HG03457 (cell line): ENCODE measurements around the gene CDAN1.
"Not testable (repeated sequence)": the region's sequence is repeated elsewhere in the genome, so short reads cannot be mapped to it uniquely, and the experiment has no call there.

Experiments used
- ATAC-seq: cut with Tn5 transposase; IDR thresholded peaks from one replicate; pipeline ENCODE4 v1.9.1; 2021; ENCODE audit warnings: moderate number of reproducible peaks; ENCODE audit not compliant: unreplicated experiment

The CDAN1 gene

GRCh38 chr15:42710662-42711061, 26.3 kb downstream of the CDAN1 start:
- ATAC-seq, result no peak

GRCh38 chr15:42707873-42708544, 28.9 kb downstream of the CDAN1 start:
- no peak for ATAC-seq

GRCh38 chr15:42707068-42707467, 29.9 kb downstream of the CDAN1 start:
- no peak for ATAC-seq

DNA sequence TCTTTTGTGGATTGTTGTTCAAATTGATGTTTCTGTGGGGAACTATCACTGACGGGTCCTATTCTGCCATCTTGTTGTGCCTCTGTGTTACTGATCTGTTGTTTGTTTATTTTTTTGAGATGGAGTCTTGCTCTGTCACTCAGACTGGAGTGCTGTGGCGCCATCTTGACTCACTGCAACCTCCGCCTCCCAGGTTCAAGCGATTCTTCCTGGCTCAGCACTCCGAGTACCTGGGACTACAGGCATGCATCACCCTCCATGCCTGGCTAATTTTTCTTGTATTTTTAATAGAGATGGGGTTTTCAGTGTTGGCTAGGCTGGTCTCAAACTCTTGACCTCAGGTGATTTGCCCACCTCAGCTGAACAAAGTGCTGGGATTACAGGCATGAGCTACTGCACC, 31.6 kb downstream of the CDAN1 start:
- no peak for ATAC-seq

DNA sequence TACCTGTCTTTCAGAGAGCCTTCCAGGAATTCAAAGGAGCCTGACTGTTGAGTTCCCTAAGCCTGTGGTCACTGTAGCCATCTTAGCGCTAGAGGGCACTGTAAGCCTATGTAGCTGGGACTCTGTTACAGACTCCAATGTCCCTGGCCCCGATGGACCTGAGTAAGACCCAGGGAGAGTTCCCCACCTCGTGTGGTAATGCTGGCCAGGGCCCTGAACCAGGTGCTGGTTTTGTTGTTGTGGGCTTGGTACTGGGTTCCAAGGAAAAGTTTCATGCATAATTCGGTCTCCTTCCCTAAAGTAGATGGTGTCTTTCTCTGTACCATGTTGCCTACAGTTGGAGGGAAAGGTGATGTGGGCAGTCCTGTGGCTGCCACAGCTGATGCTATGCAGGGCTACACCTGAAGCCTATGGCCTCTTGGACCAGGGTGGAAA, 32.4 kb downstream of the CDAN1 start:
- ATAC-seq, result no peak

GRCh38 chr15:42696626-42697025, 40.3 kb downstream of the CDAN1 start:
- ATAC-seq, result no peak

DNA sequence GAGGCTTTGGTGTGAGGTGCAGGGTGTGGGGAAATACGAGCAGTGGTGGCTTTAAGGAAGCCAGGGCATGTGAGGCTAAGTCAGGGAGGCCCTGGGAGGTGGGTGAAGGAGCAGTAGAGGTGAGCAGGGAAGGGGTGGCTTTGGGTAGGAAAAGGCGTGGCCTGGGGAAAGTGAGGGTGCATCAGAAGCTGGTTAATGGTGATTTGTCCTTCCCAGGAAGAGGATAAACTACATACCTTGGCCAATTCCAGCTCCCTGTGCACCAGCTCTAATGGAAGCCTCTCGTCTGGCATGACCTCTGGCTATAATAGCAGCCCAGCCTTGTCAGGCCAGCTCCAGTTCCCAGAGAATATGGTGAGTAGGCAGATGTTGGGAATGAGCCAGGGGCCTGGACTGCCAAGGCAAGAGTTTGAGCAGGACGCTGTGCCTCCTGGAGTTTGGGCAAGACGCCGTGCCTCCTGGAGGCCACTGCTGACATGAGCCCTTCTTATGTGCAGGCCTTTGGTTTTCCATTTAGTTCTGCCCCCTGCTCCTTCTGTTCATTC, 41.3 kb downstream of the CDAN1 start:
- ATAC-seq, result no peak

DNA sequence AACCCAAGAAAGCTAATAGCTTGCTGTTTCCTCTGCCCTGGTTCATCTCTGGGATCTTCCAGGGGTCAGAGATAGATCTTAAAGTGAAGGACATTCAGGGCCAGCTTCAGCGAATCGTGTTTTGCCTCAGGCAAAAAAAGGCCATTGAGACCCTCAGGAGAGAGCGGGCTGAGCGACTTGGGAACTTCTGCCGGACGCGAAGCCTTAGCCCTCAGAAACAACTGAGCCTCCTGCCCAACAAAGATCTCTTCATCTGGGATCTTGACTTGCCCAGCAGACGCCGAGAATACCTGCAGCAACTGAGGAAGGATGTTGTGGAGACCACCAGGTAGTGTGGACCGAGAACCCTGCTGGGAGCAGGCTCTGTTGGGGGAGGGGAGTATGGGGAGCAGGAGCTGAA, 42.5 kb downstream of the CDAN1 start:
- ATAC-seq, result no peak

DNA sequence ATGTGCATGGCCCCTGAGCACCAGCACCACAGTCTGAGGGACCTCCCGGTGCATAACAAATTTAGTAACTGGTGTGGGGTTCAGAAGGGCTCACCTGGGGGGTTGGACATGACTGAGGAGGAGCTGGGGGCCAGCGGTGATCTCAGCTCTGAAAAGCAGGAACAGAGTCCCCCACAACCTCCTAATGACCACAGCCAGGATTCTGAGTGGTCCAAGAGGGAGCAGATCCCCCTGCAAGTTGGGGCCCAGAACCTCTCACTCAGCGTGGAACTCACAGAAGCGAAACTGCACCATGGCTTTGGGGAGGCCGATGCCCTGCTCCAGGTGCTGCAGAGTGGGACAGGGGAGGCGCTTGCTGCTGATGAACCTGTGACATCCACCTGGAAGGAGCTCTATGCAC, 43.0 kb downstream of the CDAN1 start:
- no peak for ATAC-seq

- no peak for ATAC-seq
These were observed 43.4 kb downstream of the CDAN1 start for GRCh38 chr15:42693496-42693895.

DNA sequence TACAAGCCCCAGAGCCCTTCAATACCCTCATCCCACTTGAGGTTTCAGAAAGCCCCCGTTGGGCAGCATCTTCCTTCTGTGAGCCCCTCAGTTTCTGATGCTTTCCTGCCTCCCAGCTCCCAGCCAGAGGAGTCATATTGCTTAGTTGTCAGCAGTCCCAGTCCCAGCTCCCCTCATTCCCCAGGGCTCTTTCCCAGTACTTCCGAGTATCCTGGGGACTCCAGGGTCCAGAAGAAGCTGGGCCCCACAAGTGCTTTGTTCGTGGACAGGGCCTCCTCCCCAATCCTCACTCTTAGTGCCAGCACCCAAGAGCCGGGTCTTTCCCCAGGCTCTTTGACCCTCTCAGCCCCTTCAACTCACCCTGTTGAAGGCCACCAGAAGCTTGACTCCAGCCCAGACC, 43.9 kb downstream of the CDAN1 start:
- no peak for ATAC-seq

GRCh38 chr15:42692536-42692935, 44.4 kb downstream of the CDAN1 start:
- no peak for ATAC-seq

- ATAC-seq, result no peak
These were observed 45.2 kb downstream of the CDAN1 start for GRCh38 chr15:42691770-42692169.

- no peak for ATAC-seq
These were observed 45.6 kb downstream of the CDAN1 start for GRCh38 chr15:42691308-42691707.

GRCh38 chr15:42688301-42688700, 48.6 kb downstream of the CDAN1 start:
- ATAC-seq, result no peak

DNA sequence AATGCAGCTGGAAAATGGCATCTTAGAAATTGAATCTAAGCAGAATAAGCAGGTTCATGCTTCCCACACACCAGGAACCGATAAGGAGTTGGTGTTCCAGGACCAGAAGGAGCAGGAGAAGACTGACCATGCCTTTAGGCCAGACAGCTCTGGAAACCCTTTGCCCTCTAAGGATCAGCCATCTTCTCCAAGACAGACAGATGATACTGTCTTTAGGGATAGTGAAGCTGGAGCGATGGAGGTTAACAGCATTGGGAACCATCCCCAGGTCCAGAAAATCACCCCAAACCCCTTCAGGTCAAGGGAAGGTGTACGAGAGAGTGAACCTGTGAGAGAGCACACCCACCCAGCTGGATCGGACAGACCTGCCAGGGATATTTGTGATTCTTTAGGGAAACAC, 49.2 kb downstream of the CDAN1 start:
- no peak for ATAC-seq

DNA sequence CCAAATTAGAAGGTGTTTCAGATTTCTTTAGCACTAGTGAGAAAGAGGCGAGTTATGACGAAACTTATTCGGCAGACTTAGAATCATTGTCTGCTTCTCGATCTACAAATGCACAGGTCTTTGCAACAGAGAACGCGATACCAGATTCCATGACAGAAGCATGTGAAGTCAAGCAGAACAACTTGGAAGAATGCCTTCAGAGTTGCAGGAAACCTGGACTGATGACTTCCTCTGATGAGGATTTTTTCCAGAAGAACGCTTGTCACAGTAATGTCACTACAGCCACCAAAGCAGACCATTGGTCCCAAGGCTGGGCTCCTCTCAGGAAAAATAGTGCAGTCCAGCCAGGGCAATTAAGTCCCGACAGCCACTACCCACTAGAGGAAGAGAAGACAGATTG, 50.6 kb downstream of the CDAN1 start:
- no peak for ATAC-seq

DNA sequence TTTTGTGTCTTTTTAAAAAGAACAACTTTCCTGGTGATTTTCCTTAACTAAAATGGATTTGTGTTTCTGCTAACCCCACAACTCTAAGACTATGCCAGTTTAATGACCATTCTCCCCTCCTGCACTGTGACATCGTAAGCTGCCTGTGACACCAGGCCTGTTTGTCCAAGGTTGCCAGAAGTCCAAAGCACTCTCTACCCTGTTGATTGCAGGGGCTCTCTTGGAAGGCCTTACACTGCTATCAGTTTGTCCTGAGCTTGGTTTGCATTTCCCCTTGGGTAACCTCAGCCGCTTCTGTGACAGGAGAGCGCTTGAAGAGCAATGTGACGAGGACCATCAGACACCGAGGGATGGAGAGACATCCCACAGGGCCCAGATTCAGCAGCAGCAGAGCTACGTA, 55.8 kb downstream of the CDAN1 start:
- no peak for ATAC-seq

DNA sequence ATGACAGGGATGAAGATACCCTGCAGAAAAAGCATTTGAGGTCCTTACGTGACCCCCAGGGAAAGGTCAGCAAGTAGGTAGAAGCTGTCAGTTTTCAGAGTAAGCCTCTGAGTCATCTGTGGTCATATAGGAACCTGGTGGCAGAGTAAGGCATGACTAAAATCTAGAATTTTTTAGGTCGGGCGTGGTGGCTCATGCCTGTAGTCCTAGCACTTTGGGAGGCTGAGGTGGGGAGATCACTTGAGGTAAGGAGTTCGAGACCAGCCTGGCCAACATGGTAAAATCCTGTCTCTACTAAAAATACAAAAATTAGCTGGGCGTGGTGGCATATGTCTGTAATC, 56.8 kb downstream of the CDAN1 start:
- not testable (repeated sequence) for ATAC-seq

DNA sequence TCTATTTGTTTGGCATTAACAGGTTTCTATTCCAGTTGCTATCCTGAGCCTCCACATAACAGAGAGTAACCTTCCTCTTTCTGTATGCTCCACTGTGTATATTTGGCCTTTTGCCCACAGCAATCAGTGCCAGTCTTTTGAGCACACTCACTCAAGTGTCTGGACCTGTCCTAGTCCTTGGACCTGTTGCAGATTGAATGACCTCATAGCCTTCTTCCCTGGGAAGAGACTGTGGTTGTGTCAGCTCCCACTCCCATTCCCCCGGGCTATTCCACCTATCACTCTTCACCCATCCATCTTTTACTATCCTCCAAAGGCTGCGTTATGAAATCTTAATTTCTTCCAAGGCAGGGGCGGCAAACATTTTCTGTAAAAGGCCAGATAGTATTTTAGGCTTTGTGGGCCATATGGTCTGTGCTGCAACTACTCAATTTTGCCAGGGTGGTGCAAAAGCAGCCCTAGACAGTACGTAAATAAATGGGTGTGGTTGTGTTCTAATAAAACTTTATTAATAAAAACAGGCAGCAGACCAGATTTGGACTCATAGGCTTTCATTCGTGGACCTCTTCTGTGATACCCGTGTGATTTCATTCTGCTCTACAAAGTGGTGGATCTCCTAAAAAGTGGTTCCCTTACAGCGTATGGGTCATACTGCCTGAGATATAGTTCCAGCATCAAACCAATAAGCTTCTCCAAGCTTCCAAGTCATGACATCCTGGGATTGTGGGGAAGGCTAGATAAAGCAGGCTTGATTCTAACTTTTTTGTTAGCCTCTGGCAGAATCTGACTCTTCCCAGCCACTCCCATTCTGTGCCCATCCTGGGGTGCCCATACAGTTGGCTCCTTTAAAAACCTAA, 57.4 kb downstream of the CDAN1 start:
- no peak for ATAC-seq

DNA sequence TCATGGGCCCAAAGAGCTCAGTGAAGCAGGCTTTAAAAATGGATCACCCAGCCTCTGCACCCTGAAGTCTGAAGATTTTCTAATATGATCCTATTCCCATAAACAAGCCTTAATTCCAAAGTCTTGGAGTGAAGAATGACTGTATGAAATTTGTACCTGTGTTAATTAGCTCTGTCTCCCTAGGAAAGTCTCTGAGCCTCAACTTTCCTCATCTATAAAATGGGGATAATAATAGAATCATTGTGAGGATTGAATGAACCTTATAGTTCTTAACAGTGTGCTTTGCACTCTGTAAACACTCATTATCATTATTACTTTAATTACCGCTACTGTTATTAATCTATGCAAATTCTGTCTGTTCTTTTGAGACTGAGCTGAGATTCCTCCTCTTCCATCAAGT, 61.9 kb downstream of the CDAN1 start:
- ATAC-seq, result no peak

- no peak for ATAC-seq
These were observed 62.5 kb downstream of the CDAN1 start for GRCh38 chr15:42674472-42674871.
